ENCODE data around the gene MOSPD3. TPM values are rescaled to one million over a fixed set of nuclear protein-coding genes. Genes with fewer than 3 reads are reported as not detected.

MOSPD3 gene
- total and polyA plus RNA-seq, 2 donors (not counting 3 experiments of a cell fraction or from before 2014, with no cell fraction given), result 24.4 to 40.7 TPM

DNA sequence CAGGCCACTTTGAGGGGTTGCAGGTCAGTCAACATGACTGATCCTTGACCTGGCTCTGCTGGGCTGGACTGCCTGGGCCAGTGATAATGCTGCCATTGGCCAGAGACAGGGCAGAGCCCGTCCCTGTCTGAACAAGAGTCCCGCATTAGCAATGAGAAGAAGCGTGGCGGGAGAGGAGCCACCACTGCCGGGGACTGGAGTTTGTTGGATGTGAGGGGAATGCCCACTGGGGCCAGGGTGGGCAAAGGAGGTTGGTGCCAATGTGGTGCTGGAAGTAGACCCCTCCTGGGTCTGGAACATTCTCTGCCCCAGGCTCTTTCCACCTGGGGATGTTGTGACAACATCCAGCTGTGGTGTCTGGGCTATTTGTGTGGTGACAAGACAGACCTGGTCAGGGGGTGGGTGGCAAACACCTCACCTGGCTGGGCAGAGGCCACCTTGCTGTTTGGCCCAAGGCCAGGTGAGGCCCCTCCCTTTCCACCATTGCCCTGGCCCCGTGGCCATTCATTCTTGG, 46.3 kb upstream of the MOSPD3 start:
- H3K9me1 ChIP-seq (replicated peaks; ENCODE audit: control insufficient read depth, extremely low read depth, insufficient read depth, low read length), result no peaks in the 10 kb centered on the region
- no peak overlapping the region for H3K27ac ChIP-seq (ENCODE audit: insufficient read depth, low read depth, low read length)
- H2AFZ ChIP-seq (ENCODE audit: low read depth, low read length), result no peak overlapping the region
- no peak for FAIRE-seq
- no peaks in the 10 kb centered on the region for H3K27me3 ChIP-seq (ENCODE audit: control insufficient read depth in 2 of 2, insufficient read depth in 2 of 2, low read length in 2 of 2)
- no peak overlapping the region for H3K4me2 ChIP-seq (ENCODE audit: insufficient read depth, low read length)
- no peaks in the 10 kb centered on the region for H3K79me2 ChIP-seq (ENCODE audit: control insufficient read depth, insufficient read depth, low read length)
- H3K9ac ChIP-seq (replicated peaks; ENCODE audit: extremely low read depth, insufficient read depth, low read length), result no peak overlapping the region
- H3K9me3 ChIP-seq (replicated peaks; ENCODE audit: control insufficient read depth, insufficient read depth, low read length), result no peaks in the 10 kb centered on the region
- peaks cover 0 to 21% of the 10 kb centered on the region in 2 experiments for H3K36me3 ChIP-seq (ENCODE audit: control insufficient read depth in 2 of 2, extremely low read depth in 1 of 2, insufficient read depth in 2 of 2, low read length in 2 of 2)
- intact Hi-C loops (cut with micrococcal nuclease) (no loop called here), dilution Hi-C loops (cut with MboI; ENCODE audit: extremely low pct_ligation_motif_present, low sequenced_read_pairs) (no loop called here)
- POLR2A ChIA-PET, result no interaction called here
- no peak for DNase-seq (ENCODE audit: low read depth, low spot score)
- H3K4me3 ChIP-seq (replicated peaks in 1 of 3; ENCODE audit: insufficient read depth in 1 of 3, low read depth in 1 of 3, low read length in 3 of 3), result no peak overlapping the region
- BruUV-seq (replicated peaks), result no TSS peak
- TF ChIP-seq POLR2A (IDR thresholded peaks at IDR 0.05; ENCODE audit: low read depth, low read length), result peak; percentile 17
- TF ChIP-seq, protein P1, sequence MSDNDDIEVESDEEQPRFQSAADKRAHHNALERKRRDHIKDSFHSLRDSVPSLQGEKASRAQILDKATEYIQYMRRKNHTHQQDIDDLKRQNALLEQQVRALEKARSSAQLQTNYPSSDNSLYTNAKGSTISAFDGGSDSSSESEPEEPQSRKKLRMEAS (IDR thresholded peaks at IDR 0.05; ENCODE audit: insufficient read depth, insufficient read length), result no peak
- H4K20me1 ChIP-seq (replicated peaks; ENCODE audit: control insufficient read depth, extremely low read depth, insufficient read depth, low read length), result no peaks in the 10 kb centered on the region
- CTCF ChIA-PET, result interaction anchor here (0.7 to 3.2 kb wide), 9 partner anchors 11 to 160 kb away, joined by 3 to 34 read pairs (median 5); no protein-coding TSS in a partner anchor
- peaks cover 11% of the 10 kb centered on the region for H3K4me1 ChIP-seq (ENCODE audit: control insufficient read depth, extremely low read depth, insufficient read depth, low read length)

- no peak for FAIRE-seq
- DNase-seq (ENCODE audit: low read depth, low spot score), result no peak
- peaks cover 0 to 14% of the 10 kb centered on the region in 2 experiments for H3K36me3 ChIP-seq (ENCODE audit: control insufficient read depth in 2 of 2, extremely low read depth in 1 of 2, insufficient read depth in 2 of 2, low read length in 2 of 2)
- H3K27ac ChIP-seq (ENCODE audit: insufficient read depth, low read depth, low read length), result no peak overlapping the region
- H3K4me2 ChIP-seq (ENCODE audit: insufficient read depth, low read length), result no peak overlapping the region
- no peaks in the 10 kb centered on the region for H3K79me2 ChIP-seq (ENCODE audit: control insufficient read depth, insufficient read depth, low read length)
- H3K9me3 ChIP-seq (replicated peaks; ENCODE audit: control insufficient read depth, insufficient read depth, low read length), result no peaks in the 10 kb centered on the region
- H3K9ac ChIP-seq (replicated peaks; ENCODE audit: extremely low read depth, insufficient read depth, low read length), result no peak overlapping the region
- H3K27me3 ChIP-seq (ENCODE audit: control insufficient read depth in 2 of 2, insufficient read depth in 2 of 2, low read length in 2 of 2), result no peaks in the 10 kb centered on the region
- intact Hi-C loops (cut with micrococcal nuclease), result no loop called here
- no peaks in the 10 kb centered on the region for H3K9me1 ChIP-seq (replicated peaks; ENCODE audit: control insufficient read depth, extremely low read depth, insufficient read depth, low read length)
- POLR2A ChIA-PET, result interaction anchor here (0.6 kb wide), 1 partner anchor 35 kb away, joined by 3 read pairs; no protein-coding TSS in a partner anchor
- no peak overlapping the region for H3K4me3 ChIP-seq (replicated peaks in 1 of 3; ENCODE audit: insufficient read depth in 1 of 3, low read depth in 1 of 3, low read length in 3 of 3)
- H2AFZ ChIP-seq (ENCODE audit: low read depth, low read length), result no peak overlapping the region
- dilution Hi-C loops (cut with MboI; ENCODE audit: extremely low pct_ligation_motif_present, low sequenced_read_pairs), result no loop called here
- no TSS peak for BruUV-seq (replicated peaks)
- peaks cover 11% of the 10 kb centered on the region for H3K4me1 ChIP-seq (ENCODE audit: control insufficient read depth, extremely low read depth, insufficient read depth, low read length)
- CTCF ChIA-PET, result interaction anchor here (0.6 to 2.3 kb wide), 5 partner anchors 18 to 158 kb away, joined by 3 to 13 read pairs (median 5); partner anchors contain the start of genes FBXO24 and LRCH4
- no peaks in the 10 kb centered on the region for H4K20me1 ChIP-seq (replicated peaks; ENCODE audit: control insufficient read depth, extremely low read depth, insufficient read depth, low read length)
- no peak for TF ChIP-seq JUN (IDR thresholded peaks at IDR 0.05; ENCODE audit: borderline replicate concordance, insufficient read depth, insufficient read length, low read depth)
- TF ChIP-seq POLR2AphosphoS5 (IDR thresholded peaks at IDR 0.05; ENCODE audit: insufficient read depth, low read depth, low read length), result no peak
- TF ChIP-seq GATA2 (IDR thresholded peaks at IDR 0.05; ENCODE audit: insufficient read depth, insufficient read length, low read depth, low read length), result no peak
- no peak for TF ChIP-seq CTCF (IDR thresholded peaks at IDR 0.05; ENCODE audit: extremely low read depth in 1 of 2, insufficient read depth in 1 of 2, low read depth in 1 of 2, low read length in 2 of 2)
- TF ChIP-seq, protein P1 (IDR thresholded peaks at IDR 0.05; ENCODE audit: insufficient read depth, insufficient read length), result no peak
- TF ChIP-seq MYC (IDR thresholded peaks at IDR 0.05; ENCODE audit: low read depth, low read length), result no peak
- no peak for TF ChIP-seq POLR2A (IDR thresholded peaks at IDR 0.05; ENCODE audit: low read depth, low read length)
- no peak for TF ChIP-seq FOS (IDR thresholded peaks at IDR 0.05; ENCODE audit: borderline replicate concordance, insufficient read depth, low read length)
- TF ChIP-seq EZH2 (IDR thresholded peaks at IDR 0.05; ENCODE audit: borderline replicate concordance, low read depth, low read length, severe bottlenecking), result no peak
These were observed 45.2 kb upstream of the MOSPD3 start for GRCh38 chr7:100567031-100567730.

All from endothelial cell of umbilical vein (primary cell).